GM10248 (cell line): ENCODE measurements around the gene APOL2.

Experiments used
- CTCF ChIA-PET: fragments of 300-600 bp; sonication (Branson Sonifier 250); formaldehyde crosslinking; extraction: SDS; loops from one replicate; lab custom pipeline; 2021; ENCODE audit warnings: antibody characterized with exemption; lab: Yijun Ruan, JAX
- POLR2A ChIA-PET: fragments of 350-650 bp; sonication (Branson Sonifier 250); formaldehyde crosslinking; extraction: SDS; loops from one replicate; lab custom pipeline; 2020; ENCODE audit warnings: antibody characterized with exemption; lab: Yijun Ruan, JAX
- DNase-seq: peaks from one replicate; pipeline ENCODE4 v3.0.0; 2012; ENCODE audit errors: extremely low spot score
- CTCF ChIP-seq: IDR thresholded peaks from 2 replicates; pipeline ENCODE4 v1.5.1; 2012; ENCODE audit warnings: mild to moderate bottlenecking, low read depth; ENCODE audit errors: extremely low read depth, missing control alignments, control extremely low read depth

Gene APOL2

DNA sequence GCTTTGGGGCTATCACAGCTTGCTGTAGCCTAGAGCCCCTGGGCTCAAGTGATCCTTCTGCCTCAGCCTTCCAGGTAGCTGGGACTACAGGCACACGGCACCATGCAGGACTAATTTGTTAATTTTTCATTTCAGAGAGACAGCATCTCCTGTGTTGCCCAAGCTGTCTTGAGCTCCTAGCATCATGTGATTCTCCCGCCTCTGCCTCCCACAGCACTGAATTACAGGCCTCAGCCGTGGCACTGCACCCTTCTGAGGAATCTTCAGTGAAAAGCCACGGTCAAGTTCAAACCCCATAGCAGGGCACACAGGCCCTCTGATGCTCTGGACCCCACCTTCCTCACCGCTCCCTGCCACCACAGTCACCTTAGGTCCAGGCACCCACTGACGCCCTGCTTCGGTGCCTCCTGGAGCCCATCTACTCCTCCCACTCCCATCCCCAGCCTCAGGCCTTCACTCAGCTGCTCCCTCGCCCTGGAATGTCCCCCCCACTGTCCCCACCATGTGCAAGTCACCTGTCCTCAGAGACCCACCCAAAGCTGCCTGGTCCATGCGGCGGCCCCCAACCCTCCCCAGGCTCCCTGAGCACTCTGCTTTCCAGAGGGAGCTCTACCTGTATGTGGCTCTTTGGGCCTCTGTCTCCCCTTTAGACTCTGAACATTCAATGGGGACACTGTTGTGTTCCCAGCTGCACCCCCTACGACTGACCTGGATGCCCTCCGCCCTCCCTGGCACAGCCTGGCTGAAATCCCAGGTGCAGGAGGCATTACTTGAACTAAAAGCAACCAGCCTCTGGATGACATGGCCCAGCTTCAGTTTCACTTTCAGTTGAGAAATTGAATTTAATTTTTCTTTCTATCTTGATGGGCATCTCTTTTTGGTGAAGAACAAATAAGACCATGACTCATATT, 1.6 kb downstream of the APOL2 start:
- POLR2A ChIA-PET = interaction anchor here (0.6 kb wide), 1 partner anchor 244 kb away, joined by 4 read pairs; the partner anchor contains the start of gene TXN2
- CTCF ChIA-PET = interaction anchor here (0.7 to 4.1 kb wide), 13 partner anchors 11 to 233 kb away, joined by 3 to 46 read pairs (median 6); partner anchors contain the start of gene APOL1
- TF ChIP-seq CTCF = no peak
- peak; percentile 41 for DNase-seq

- CTCF ChIA-PET = interaction anchor here (1.0 to 2.4 kb wide), 4 partner anchors 10 to 234 kb away, joined by 3 to 11 read pairs (median 4); no protein-coding TSS in a partner anchor
- no peak for DNase-seq
- POLR2A ChIA-PET = no interaction called here
Observed at GRCh38 chr22:36236388-36237319, 2.7 kb downstream of the APOL2 start.

DNA sequence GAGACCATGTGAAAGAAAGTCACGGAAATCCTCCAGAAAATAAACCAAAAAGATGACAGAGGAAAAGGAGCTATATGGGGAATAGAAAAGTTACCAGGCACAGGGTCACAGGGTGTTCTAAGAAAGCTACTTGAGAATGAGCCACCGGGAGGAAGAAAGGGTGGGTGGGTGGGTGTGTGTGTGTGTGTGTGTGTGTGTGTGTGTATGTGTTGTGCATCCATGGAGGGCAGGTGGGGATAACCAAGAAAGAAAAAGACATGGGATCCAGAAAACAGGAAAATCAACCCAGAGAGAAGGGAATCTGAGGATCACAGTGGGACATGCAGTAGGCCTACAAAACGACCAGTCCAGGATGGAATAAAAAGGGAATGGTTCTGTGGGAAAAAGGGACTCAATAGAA, 3.7 kb downstream of the APOL2 start:
- ChIA-PET POLR2A (no interaction called here), CTCF (interaction anchor here (1.0 to 1.2 kb wide), 3 partner anchors 19 to 42 kb away, joined by 3 read pairs; no protein-coding TSS in a partner anchor)
- DNase-seq = no peak
- TF ChIP-seq CTCF = no peak

More at GRCh38 chr22:36236388-36237319, 2.7 kb downstream of the APOL2 start:
- TF ChIP-seq CTCF = no peak

- DNase-seq = no peak
- ChIA-PET POLR2A (no interaction called here), CTCF (interaction anchor here (1.0 to 1.1 kb wide), 2 partner anchors 28 to 42 kb away, joined by 3 read pairs; no protein-coding TSS in a partner anchor)
- no peak for TF ChIP-seq CTCF
Observed at GRCh38 chr22:36234919-36235318, 4.4 kb downstream of the APOL2 start.

DNA sequence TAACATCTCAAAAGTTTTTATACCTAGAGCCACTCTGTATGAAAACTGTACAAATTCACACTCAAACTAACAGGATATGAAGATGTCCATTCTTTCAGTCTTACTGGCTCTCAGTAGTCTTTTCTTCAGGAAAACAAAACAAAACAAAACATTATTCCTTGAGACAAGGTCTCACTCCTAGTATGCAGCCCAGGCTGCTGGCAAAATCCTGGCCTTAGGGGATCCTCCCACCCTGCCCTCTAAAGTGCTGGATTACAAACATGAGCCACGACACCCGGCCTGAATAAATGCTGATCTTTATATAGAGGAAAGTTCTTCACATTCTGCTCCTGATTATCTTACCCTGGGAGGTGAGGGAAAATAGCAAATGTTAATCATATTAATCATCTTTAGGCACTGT, 5.1 kb downstream of the APOL2 start:
- no peak for TF ChIP-seq CTCF
- ChIA-PET CTCF (no interaction called here), POLR2A (no interaction called here)
- no peak for DNase-seq

- DNase-seq = no peak
- no peak for TF ChIP-seq CTCF
- POLR2A ChIA-PET = no interaction called here
- CTCF ChIA-PET = no interaction called here
Observed at GRCh38 chr22:36233796-36234195, 5.5 kb downstream of the APOL2 start.
